BE2C (cell line): ENCODE results near the gene PARD6B.
"Not testable (repeated sequence)": the region's sequence is repeated elsewhere in the genome, so short reads cannot be mapped to it uniquely, and the experiment has no call there.

ENCODE experiments used
- DNase-seq: peaks from one replicate; pipeline ENCODE4 v3.0.0-alpha.2; 2020
- H3K27me3 ChIP-seq: fragments of 250-450 bp; sonication (Bioruptor Pico); 2 replicates; pipeline ENCODE4 v1.5.1; 2020; ENCODE audit warnings: mild to moderate bottlenecking
- H3K36me3 ChIP-seq: fragments of 250-450 bp; sonication (Bioruptor Pico); 2 replicates; pipeline ENCODE4 v1.5.1; 2020; ENCODE audit warnings: mild to moderate bottlenecking
- H3K4me1 ChIP-seq: fragments of 250-450 bp; sonication (Bioruptor Pico); 2 replicates; pipeline ENCODE4 v1.5.1; 2020
- H3K4me3 ChIP-seq: 2 replicates; pipeline ENCODE4 v1.5.1; 2011; ENCODE audit warnings: low read depth, low read length
- H3K9me3 ChIP-seq: fragments of 250-450 bp; sonication (Bioruptor Pico); 2 replicates; pipeline ENCODE4 v1.5.1; 2020
- TF ChIP-seq, protein P1 (sequence below): IDR thresholded peaks from 2 replicates; pipeline ENCODE4 v1.5.1; 2012; ENCODE audit warnings: mild to moderate bottlenecking, low read depth, low read length

PARD6B gene

DNA sequence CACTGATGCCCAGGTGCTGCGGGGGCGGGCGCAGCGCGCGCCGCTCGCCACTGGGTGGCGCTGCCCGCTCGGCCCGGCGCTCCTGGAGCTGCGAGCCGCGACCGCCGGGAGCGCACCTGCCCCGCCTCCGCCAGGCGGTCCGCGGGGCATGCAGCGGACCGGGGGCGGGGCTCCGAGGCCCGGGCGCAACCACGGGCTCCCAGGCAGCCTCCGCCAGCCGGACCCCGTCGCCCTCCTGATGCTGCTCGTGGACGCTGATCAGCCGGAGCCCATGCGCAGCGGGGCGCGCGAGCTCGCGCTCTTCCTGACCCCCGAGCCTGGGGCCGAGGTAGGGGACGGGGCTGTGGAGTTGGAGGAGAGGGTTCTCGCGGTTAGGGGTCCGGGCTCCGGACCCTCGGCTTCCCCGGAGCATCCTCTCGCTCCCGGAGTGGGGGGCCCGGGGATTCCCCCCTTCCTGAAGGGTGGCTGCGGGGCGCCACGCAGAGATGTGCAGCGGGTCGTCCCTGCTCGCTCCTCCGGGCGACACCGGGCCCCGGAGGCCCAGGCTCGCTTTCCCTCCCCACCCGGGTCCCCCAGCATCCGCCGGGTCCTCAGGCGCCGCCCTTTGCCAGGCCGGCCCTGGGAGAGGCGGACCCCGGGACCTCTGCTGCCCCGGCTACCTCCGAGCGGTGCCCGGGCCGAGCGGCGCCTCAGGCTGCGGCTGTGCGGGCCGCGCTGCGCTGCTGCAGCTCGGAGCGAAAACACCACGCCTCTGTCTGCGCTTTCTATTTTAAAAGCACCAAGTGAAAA lies 63.7 kb downstream of the PARD6B start, which contains the start of gene BCAS4:
Gene BCAS4, plus strand, starts transcription at position 216 of the 789 bp plus-strand sequence. Its CDS starts 23 bp downstream, at position 239.
- Histone ChIP-seq H3K4me3 (peak within 1 kb of the TSS; percentile 87), H3K9me3 (no peaks in the 10 kb centered on the region), H3K36me3 (no peaks in the 10 kb centered on the region), H3K4me1 (peaks cover 12% of the 10 kb centered on the region), H3K27me3 (no peaks in the 10 kb centered on the region)
- DNase-seq: peak; percentile 88
- TF ChIP-seq, protein P1, sequence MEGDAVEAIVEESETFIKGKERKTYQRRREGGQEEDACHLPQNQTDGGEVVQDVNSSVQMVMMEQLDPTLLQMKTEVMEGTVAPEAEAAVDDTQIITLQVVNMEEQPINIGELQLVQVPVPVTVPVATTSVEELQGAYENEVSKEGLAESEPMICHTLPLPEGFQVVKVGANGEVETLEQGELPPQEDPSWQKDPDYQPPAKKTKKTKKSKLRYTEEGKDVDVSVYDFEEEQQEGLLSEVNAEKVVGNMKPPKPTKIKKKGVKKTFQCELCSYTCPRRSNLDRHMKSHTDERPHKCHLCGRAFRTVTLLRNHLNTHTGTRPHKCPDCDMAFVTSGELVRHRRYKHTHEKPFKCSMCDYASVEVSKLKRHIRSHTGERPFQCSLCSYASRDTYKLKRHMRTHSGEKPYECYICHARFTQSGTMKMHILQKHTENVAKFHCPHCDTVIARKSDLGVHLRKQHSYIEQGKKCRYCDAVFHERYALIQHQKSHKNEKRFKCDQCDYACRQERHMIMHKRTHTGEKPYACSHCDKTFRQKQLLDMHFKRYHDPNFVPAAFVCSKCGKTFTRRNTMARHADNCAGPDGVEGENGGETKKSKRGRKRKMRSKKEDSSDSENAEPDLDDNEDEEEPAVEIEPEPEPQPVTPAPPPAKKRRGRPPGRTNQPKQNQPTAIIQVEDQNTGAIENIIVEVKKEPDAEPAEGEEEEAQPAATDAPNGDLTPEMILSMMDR: peak; percentile 65; the same call in 1 of the 2 replicates

DNA sequence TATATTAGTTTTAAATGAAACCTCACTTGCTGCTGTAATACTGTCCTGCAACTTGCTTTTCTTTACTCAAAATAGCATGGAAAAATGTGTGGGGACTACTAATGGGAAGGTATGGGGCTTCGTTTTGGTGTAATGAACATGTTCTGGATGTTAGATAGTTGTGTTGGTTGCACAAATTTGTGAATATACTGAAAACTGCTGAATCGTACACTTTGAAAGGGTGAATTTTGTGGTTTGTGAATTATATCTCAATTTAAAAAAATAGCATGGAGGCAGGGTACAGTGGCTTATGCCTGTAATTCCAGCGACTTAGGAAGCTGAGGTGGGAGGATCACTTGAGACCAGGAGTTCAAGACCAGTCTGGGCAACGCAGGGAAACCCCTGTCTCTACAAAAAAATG lies 65.8 kb downstream of the PARD6B start:
- H3K4me3 ChIP-seq: no peak overlapping the region

DNA sequence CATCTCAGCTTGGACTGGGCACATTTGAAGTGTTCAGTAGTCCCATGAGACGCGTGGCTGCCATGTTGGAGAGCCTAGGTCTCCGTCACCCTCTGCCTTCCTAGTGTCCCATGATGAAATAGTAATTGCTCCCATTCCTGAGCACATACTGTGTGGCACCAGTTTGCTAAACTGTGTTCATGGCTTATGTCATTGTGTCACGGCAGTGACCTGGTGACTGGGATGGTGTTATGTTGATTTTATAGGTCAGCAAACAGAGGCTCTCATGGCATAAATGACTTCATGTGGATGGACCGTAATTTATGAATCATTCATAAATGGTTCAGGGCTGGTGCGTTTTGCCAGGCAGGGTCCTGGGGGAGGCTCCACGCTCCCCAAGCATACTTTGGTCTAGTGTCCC lies 67.3 kb downstream of the PARD6B start:
- Histone ChIP-seq H3K36me3 (no peaks in the 10 kb centered on the region), H3K4me3 (no peak overlapping the region), H3K9me3 (no peaks in the 10 kb centered on the region), H3K4me1 (peaks cover 3% of the 10 kb centered on the region; the same call in 1 of the 2 replicates), H3K27me3 (no peaks in the 10 kb centered on the region)
- TF ChIP-seq, protein P1: no peak
- DNase-seq: no peak

More for the DNA sequence above, 65.8 kb downstream of the PARD6B start:
- Histone ChIP-seq H3K36me3 (no peaks in the 10 kb centered on the region), H3K9me3 (no peaks in the 10 kb centered on the region), H3K4me1 (peaks cover 3% of the 10 kb centered on the region; the same call in 1 of the 2 replicates), H3K27me3 (no peaks in the 10 kb centered on the region)
- no peak for DNase-seq
- TF ChIP-seq, protein P1: no peak

DNA sequence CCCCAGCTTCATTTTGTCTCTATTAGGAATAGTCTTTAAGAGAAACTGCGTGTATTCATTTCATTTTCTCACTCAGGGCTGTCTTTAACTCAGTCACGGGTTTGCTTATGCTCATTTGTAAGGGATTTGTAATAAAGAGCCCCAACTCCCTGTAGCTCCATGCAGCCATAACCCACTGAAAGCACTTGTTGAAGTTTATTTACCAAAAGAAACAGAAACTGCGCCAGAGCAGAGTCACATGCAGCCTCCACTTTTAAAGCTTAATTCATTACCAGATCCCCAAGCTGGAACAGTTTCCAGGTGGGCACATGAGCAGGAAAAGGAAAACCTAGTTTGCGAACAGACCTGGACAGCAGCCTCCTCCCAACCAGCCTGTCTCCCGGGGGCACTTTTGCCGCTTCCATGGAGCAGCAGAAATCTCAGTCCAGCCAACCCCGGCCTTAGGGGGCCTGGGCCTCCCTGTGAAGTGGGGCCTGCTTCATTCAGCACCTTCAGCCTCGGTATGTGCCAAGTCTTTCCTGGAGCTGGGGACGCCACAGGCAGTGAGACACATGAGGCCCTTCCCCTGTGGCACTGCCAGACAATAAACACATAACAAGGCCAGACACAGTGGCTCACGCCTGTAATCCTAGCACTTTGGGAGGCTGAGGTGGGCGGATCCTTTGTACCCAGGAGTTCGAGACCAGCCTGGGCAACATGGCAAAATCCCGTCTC lies 68.0 kb downstream of the PARD6B start:
- no peak overlapping the region for H3K4me3 ChIP-seq
- H3K27me3 ChIP-seq: no peaks in the 10 kb centered on the region
- DNase-seq: no peak
- TF ChIP-seq, protein P1: no peak
- H3K9me3 ChIP-seq: no peaks in the 10 kb centered on the region
- peaks cover 2% of the 10 kb centered on the region; the same call in 1 of the 2 replicates for H3K4me1 ChIP-seq
- H3K36me3 ChIP-seq: no peaks in the 10 kb centered on the region

DNA sequence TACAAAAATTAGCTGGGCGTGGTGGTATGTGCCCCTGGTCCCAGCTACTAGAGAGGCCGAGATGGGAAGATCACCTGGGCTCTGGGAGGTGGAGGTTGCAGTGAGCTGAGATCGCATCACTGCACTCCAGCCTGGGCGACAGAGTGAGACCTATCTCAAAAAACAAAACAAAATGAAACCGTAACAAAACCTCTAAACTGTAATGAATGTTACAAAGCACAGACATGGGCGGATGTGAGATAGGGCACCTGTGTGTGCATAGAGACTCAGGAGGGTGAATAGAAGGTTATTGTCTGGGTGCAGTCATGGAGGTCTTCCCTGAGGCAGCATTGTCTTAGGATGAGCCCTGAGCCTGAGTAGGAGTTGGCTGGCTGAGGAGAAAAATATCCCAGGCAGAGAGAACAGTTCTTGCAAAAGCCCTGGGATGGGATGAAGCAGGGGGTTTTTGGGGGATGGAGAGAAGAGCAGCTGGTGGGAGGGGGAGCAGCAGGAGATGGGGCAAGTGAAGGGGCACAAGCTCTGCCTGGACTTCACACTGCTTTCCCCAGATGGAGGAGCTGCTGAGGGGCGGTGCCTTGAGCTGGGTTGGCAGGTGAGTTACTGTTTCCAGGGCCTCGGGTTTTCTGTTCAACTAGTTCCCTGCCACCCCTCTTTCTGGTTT lies 68.6 kb downstream of the PARD6B start:
- TF ChIP-seq, protein P1: no peak
- Histone ChIP-seq H3K4me3 (no peak overlapping the region), H3K4me1 (no peaks in the 10 kb centered on the region), H3K9me3 (no peaks in the 10 kb centered on the region), H3K27me3 (no peaks in the 10 kb centered on the region), H3K36me3 (no peaks in the 10 kb centered on the region)
- no peak for DNase-seq

DNA sequence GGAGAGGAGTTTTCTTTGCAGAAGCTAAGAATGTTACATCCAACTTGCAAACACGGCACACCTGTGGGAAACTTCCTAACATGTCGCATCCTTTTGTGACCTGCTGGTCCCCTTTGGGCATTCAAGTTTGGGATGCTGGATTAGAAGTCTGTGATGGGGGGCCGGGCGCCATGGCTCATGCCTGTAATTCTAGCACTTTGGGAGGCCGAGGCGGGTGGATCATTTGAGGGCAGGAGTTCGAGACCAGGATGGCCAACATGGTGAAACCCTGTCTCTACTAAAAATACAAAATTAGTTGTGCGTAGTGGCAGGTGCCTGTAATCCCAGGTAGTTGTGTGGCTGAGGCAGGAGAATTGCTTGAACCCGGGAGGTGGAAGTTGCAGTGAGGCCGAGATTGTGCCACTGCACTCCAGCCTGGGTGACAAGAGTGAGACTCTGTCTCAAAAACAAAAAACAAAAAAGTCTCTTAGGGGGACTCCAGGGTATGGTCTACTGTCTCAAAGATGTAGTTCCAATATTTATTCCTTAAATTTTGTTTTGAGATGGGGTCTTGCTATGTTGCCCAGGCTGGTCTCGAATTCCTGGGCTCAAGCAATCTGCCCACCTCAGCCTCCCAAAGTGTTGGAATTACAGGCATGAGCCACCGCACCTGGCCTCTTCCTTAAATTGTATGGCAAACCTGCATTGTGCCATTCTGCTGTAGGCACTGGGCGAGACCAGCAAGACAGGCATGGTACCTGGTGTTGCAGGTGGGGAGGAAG lies 69.8 kb downstream of the PARD6B start:
- not testable (repeated sequence) for H3K4me3 ChIP-seq, H3K27me3 ChIP-seq, H3K9me3 ChIP-seq, DNase-seq, H3K4me1 ChIP-seq, H3K36me3 ChIP-seq
